Measurements from ENCODE around the gene GLB1L3.
A peak's percentile ranks its signal among the peaks of the same experiment; 100 is the strongest.

GRCh38 chr11:134261626-134262488, 14.3 kb upstream of the GLB1L3 start:
- no peak for TF ChIP-seq POLR2A (IDR thresholded peaks at IDR 0.05; ENCODE audit: low read depth, low read length)
- TF ChIP-seq CTCF (conservative IDR thresholded peaks at IDR 0.05; ENCODE audit: low read depth, low read length), result peak; percentile 46
- TF ChIP-seq CEBPB (IDR thresholded peaks at IDR 0.05; ENCODE audit: low read depth, low read length), result no peak
- no peak for TF ChIP-seq SMC3 (IDR thresholded peaks at IDR 0.05; ENCODE audit: low read depth, low read length)
- no peak for TF ChIP-seq USF2 (IDR thresholded peaks at IDR 0.05; ENCODE audit: low read depth, low read length)
- TF ChIP-seq MXI1 (IDR thresholded peaks at IDR 0.05; ENCODE audit: borderline replicate concordance, low read depth, low read length), result no peak
- no peak for TF ChIP-seq CHD1 (IDR thresholded peaks at IDR 0.05; ENCODE audit: low read depth, low read length)

Measured in IMR-90 (cell line).